GM12874 (cell line): Measurements from ENCODE around the gene RPS14.

ENCODE experiments used
- TF ChIP-seq, protein P1 (sequence below): IDR thresholded peaks from 2 replicates; pipeline ENCODE4 v1.5.1; 2011; ENCODE audit warnings: low read depth, mild to moderate bottlenecking, control low read depth, low read length, moderate library complexity; ENCODE audit not compliant: insufficient read depth

The RPS14 gene

DNA sequence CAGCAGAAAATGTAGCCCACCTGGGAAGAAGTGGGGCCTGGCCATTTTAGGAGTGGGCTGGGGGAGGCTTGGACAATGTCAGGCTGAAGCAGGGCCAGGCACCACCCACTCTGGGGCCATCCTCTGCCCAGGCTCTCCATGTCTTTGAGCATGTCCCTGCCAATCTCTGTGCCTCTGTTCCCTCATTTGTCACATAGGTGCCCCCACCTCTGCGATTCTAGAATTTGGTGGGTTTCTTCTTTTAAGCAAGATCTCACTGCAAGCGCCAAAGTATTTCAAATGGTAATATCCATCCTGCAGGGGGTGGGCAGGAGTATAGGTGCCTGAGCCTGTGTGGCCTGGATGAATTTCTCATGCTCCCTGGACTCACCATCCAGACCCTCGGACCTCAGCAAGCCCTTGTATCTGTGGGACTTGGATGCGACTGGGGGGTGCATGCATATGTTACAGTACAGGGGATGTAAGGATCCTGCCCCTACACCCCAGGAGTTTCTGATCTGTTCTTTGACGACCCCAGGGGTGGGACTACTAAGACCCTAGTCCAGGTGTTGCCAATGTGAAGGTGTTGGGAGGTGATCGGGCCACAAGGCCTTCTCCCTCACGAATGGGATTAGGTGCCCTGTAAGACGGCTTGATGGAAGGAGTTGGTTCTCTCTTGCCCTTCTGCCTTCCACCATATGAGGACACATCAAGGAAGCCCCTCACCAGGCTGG lies 41.2 kb downstream of the RPS14 start:
- TF ChIP-seq, protein P1, sequence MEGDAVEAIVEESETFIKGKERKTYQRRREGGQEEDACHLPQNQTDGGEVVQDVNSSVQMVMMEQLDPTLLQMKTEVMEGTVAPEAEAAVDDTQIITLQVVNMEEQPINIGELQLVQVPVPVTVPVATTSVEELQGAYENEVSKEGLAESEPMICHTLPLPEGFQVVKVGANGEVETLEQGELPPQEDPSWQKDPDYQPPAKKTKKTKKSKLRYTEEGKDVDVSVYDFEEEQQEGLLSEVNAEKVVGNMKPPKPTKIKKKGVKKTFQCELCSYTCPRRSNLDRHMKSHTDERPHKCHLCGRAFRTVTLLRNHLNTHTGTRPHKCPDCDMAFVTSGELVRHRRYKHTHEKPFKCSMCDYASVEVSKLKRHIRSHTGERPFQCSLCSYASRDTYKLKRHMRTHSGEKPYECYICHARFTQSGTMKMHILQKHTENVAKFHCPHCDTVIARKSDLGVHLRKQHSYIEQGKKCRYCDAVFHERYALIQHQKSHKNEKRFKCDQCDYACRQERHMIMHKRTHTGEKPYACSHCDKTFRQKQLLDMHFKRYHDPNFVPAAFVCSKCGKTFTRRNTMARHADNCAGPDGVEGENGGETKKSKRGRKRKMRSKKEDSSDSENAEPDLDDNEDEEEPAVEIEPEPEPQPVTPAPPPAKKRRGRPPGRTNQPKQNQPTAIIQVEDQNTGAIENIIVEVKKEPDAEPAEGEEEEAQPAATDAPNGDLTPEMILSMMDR = no peak

DNA sequence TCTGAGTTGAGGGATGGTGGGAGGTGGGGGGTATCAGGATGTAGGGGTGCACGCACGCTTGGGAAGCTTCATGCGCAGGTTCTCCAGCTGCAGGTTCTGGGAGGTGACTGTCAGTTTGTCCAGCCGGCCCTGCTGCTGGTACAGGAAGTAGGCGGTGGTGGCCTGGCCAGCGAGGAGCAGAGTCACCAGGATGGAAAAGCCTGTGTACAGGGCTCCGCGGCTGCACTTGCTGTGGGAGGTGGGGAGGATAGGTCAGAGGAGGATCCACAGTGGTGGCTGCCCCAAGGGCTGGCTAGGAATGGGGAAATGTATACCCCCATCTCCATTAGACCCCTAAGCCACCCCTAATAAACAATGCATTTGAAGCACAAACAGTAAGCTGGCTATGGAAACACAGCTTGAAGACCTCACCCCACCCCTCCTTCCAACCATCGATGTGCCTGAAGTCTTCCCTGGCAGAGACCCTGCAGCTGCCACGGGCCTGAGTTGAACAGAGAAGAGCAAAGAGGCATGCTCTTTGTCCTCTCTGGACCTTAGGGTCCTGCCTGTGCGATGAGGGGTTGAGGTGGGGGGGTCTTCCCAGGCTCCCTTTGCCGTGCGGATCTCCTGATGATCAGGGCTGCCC lies 42.3 kb downstream of the RPS14 start:
- TF ChIP-seq, protein P1 = no peak

DNA sequence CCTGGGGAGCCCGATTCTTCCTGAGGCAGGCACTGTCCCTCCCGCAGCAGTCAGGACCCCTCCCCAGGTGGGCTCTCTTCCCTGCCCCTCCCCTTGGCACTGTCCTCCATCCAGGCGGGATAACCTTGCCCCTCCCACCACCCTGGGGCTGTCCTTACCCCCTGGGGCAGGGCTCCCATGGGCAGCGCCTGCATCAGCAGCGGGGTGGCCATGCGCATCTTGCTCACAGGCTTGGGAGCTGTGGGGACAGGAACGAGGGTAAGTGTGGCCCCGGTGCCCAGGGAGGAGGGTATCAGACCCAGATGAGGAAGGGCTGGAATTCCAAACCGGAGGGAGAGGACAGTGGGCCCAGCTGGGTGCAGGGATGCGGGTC lies 42.8 kb downstream of the RPS14 start:
- TF ChIP-seq, protein P1 = no peak

DNA sequence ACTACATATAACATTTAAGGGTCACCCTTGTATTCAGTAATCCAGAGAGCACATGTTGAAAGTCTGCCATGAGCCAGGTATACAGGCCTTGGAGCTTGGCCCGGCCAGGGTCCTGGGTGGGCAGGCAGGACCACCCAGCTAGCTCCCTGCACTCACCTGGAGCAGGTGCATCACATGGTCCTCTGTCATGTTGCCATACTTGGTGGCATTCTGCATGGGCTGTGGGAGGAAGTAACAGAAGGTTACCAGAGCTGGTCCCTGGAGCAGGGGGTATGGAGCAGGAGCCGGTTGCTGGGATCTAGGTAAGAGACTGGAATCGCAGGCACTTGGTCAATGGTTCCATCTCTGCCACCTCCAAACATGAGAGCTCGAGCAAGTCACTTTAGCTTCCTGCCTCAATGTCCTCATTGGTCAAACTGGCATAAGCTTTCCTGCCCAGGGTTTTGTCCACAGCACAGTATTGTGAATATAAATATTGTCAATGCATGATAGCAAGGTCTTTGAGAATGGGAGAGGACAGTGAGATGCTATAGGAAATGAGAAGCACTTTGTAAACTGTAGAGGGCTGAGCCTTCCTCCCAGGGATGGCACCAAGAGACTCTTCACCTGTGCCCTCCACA lies 43.3 kb downstream of the RPS14 start:
- TF ChIP-seq, protein P1 = no peak

DNA sequence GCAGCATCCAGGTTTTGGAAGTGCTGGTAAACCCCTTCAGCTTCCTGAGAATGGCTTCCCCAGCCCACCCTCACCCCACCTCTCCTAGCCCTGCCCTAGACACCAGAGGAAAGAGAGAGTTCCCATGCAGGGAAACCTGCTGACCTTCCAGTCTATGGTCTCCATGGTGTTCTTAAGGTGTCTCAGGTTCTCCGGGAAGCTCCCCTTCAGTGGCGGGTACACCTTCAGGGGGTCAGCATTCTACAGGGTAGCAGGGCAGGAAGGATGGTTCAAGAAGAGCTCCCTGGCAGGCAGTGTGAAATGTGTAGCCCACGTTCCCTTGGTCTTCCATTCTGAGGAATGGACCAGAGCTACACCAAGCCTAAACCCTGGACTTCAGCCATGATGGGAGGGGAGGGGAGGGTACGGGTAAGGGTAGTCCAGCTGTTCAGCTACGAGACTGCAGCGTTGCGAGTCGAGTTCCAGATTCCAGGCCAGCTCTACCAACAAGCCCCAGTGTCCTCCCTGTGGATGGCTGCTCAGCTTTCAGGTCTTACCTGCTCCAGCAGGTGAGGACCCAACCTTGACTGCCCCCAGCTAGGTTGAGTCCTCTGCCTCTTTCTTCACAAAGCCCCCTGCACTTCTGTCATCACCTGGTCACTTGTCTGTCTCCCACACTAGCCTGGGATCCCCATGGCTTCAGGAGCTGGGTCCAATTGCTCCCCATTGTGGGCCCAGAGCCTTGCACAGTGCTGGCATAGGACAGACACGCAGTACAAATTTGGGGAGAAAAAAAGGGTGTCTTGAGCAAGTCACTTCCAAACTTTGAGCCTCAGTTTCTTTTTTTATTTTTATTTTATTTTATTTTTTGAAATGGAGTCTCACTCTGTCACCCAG lies 44.4 kb downstream of the RPS14 start:
- TF ChIP-seq, protein P1 = no peak

DNA sequence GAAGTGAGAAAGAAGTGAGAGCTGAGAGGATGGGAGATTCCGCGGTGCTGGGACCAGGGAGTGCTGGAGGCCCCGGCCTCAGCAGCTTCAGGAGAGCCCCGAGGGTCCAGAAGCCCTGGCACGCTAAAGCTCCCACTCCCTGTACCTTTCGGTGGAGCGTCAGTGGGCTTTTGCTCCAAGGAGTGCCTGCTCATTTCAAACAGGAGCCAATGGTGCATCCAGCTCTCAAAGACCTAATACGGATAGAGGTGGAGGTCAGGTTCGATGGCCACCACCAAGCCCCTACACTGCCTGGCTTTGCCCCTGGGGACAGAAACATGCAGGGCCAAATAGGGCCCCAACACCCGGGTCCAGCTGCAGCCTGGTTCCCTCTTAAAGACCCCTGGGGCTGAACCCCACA lies 45.0 kb downstream of the RPS14 start:
- TF ChIP-seq, protein P1 = no peak

DNA sequence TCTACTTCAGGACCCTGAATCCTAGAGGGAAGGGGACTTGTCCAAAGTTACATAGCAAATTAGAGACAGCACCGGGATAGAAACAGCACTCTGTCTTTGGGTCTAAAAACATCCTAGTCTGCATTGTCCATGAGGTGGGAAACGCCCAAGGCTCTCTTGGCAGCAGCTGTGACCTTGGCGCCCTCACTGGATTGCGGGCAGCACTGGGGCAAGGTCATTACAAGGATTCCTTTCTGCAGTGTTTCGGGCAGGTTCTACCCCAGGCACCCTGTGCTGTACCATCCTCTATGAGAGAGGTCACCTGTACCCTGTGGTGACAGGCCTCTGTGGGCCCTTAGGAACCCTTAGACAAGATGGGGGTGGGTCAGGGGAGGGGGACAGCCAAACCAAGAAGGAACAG lies 45.4 kb downstream of the RPS14 start:
- TF ChIP-seq, protein P1 = no peak
